IMR-90 (cell line): Measurements from ENCODE around the gene RNF19B. TPM values are rescaled to one million over a fixed set of nuclear protein-coding genes. Genes with fewer than 3 reads are reported as not detected.

Experiments
- ATAC-seq: fragments of 200-7000 bp; cut with Tn5 transposase; 2 replicates; pipeline ENCODE4 v1.9.1; 2020; ENCODE audit warnings: low read depth, mild to moderate bottlenecking, moderate library complexity
- BruUV-seq: library from RNA; stranded (reverse); fragments of 400-500 nt; replicated peaks from 2 replicates; lab custom pipeline; 2021; lab: Mats Ljungman, UMichigan
- CTCF ChIA-PET: fragments of 300-600 bp; formaldehyde crosslinking; extraction: SDS; loops from one replicate; lab custom pipeline; 2021; ENCODE audit warnings: antibody characterized with exemption; lab: Yijun Ruan, JAX
- POLR2A ChIA-PET: fragments of 300-600 bp; sonication (Branson Sonifier 250); formaldehyde crosslinking; loops from one replicate; lab custom pipeline; 2022; ENCODE audit warnings: antibody characterized with exemption; ENCODE audit not compliant: unreplicated experiment; lab: Charles Lee
- DNase-seq: peaks from one replicate; pipeline ENCODE4 v3.0.0; 2013
- H2AFZ ChIP-seq: replicated peaks from 2 replicates; pipeline ENCODE3; 2013; ENCODE audit warnings: low read length, mild to moderate bottlenecking; ENCODE audit not compliant: poor library complexity
- H2AK5ac ChIP-seq: 2 replicates; pipeline ENCODE4 v1.6.1; 2013; ENCODE audit warnings: low read depth, low read length, inconsistent platforms
- H2AK9ac ChIP-seq: replicated peaks from 2 replicates; pipeline ENCODE3; 2013; ENCODE audit warnings: mild to moderate bottlenecking, low read depth, low read length, moderate library complexity; ENCODE audit not compliant: poor library complexity
- H2BK120ac ChIP-seq: 2 replicates; pipeline ENCODE4 v1.6.1; 2013; ENCODE audit warnings: low read depth, low read length, inconsistent platforms
- H2BK15ac ChIP-seq: 3 replicates; pipeline ENCODE4 v1.6.1; 2013; ENCODE audit warnings: low read depth, low read length, inconsistent platforms
- H2BK20ac ChIP-seq: 2 replicates; pipeline ENCODE4 v1.6.1; 2013; ENCODE audit warnings: low read depth, mild to moderate bottlenecking, inconsistent platforms, low read length, moderate library complexity
- H2BK5ac ChIP-seq: 2 replicates; pipeline ENCODE4 v1.6.1; 2013; ENCODE audit warnings: mild to moderate bottlenecking, low read depth, low read length, inconsistent platforms; ENCODE audit not compliant: poor library complexity, severe bottlenecking
- H3K14ac ChIP-seq: replicated peaks from 2 replicates; pipeline ENCODE4 v1.6.1; 2013; ENCODE audit warnings: low read depth, low read length, inconsistent platforms
- H3K18ac ChIP-seq: 2 replicates; pipeline ENCODE4 v1.6.1; 2013; ENCODE audit warnings: low read depth, low read length, control low read depth
- H3K23ac ChIP-seq: 2 replicates; pipeline ENCODE4 v1.6.1; 2013; ENCODE audit warnings: low read depth, low read length, inconsistent platforms
- H3K27ac ChIP-seq: 2 replicates; pipeline ENCODE4 v1.5.1; 2013; ENCODE audit warnings: mild to moderate bottlenecking, control low read depth, low read length; ENCODE audit not compliant: insufficient read depth
- H3K27me3 ChIP-seq: 2 replicates; pipeline ENCODE4 v1.6.1; 2013; ENCODE audit warnings: low read length; ENCODE audit not compliant: control insufficient read depth, insufficient read depth
- H3K36me3 ChIP-seq: 2 replicates; pipeline ENCODE4 v1.6.1; 2013; ENCODE audit warnings: low read length, mixed read lengths; ENCODE audit not compliant: control insufficient read depth, insufficient read depth
- H3K4ac ChIP-seq: 2 replicates; pipeline ENCODE4 v1.6.1; 2013; ENCODE audit warnings: low read depth, low read length, inconsistent platforms
- H3K4me1 ChIP-seq: 2 replicates; pipeline ENCODE4 v1.6.1; 2013; ENCODE audit warnings: low read length, mixed read lengths; ENCODE audit not compliant: control insufficient read depth, insufficient read depth
- H3K4me2 ChIP-seq: 2 replicates; pipeline ENCODE4 v1.6.1; 2013; ENCODE audit warnings: low read depth, mild to moderate bottlenecking, control low read depth, low read length, moderate library complexity
- H3K4me3 ChIP-seq: 2 replicates; pipeline ENCODE4 v1.5.1; 2013; ENCODE audit warnings: low read depth, mild to moderate bottlenecking, control low read depth, low read length, moderate library complexity; ENCODE audit not compliant: insufficient read depth
- H3K56ac ChIP-seq: 2 replicates; pipeline ENCODE4 v1.6.1; 2013; ENCODE audit warnings: low read length, inconsistent platforms; ENCODE audit not compliant: insufficient read depth; ENCODE audit errors: extremely low read depth
- H3K79me1 ChIP-seq, 2 experiments: 2 replicates each; pipeline ENCODE4 v1.6.1; 2013; ENCODE audit warnings: low read length in 2 of 2, inconsistent platforms in 1 of 2, low read depth in 1 of 2
- H3K9ac ChIP-seq: 2 replicates; pipeline ENCODE4 v1.6.1; 2013; ENCODE audit warnings: low read depth, low read length, control low read depth
- H3K9me1 ChIP-seq: 2 replicates; pipeline ENCODE4 v1.6.1; 2013; ENCODE audit warnings: low read length, inconsistent platforms; ENCODE audit not compliant: insufficient read depth
- H3K9me3 ChIP-seq: 2 replicates; pipeline ENCODE4 v1.6.1; 2013; ENCODE audit warnings: low read length; ENCODE audit not compliant: control insufficient read depth, insufficient read depth
- H4K20me1 ChIP-seq: 2 replicates; pipeline ENCODE4 v1.6.1; 2013; ENCODE audit warnings: low read length, inconsistent platforms; ENCODE audit not compliant: insufficient read depth
- H4K5ac ChIP-seq: 2 replicates; pipeline ENCODE4 v1.6.1; 2013; ENCODE audit warnings: mild to moderate bottlenecking, low read depth, low read length, control low read depth
- H4K8ac ChIP-seq, 2 experiments: 2 replicates each; pipeline ENCODE4 v1.6.1; 2013; ENCODE audit warnings: low read depth in 2 of 2, low read length in 2 of 2, control low read depth in 1 of 2, inconsistent platforms in 1 of 2
- H4K91ac ChIP-seq: 2 replicates; pipeline ENCODE4 v1.6.1; 2013; ENCODE audit warnings: low read depth, low read length, inconsistent platforms; ENCODE audit not compliant: insufficient read depth
- MAZ ChIP-seq: IDR thresholded peaks from 2 replicates; pipeline ENCODE4 v1.6.1; 2012; ENCODE audit warnings: low read depth, mild to moderate bottlenecking, low read length, improper control_type of control experiment, moderate library complexity, borderline replicate concordance
- MXI1 ChIP-seq: IDR thresholded peaks from 2 replicates; pipeline ENCODE4 v1.6.1; 2012; ENCODE audit warnings: low read depth, mild to moderate bottlenecking, low read length, moderate library complexity, borderline replicate concordance
- USF2 ChIP-seq: fragments of 150-350 bp; IDR thresholded peaks from 2 replicates; pipeline ENCODE4 v1.6.1; 2017; ENCODE audit warnings: mild to moderate bottlenecking, antibody characterized with exemption, low read length, low read depth
- whole genome bisulfite sequencing, 2 experiments: methylation state at CpG; one replicate each; pipeline versions ENCODE4 v1.1.5 to v1.1.7; 2013; ENCODE audit warnings: missing lambda C conversion rate in 2 of 2; ENCODE audit not compliant: insufficient read length in 1 of 2; ENCODE audit errors: extremely low coverage in 2 of 2; 5-methylcytosine and 5-hydroxymethylcytosine counted together
- dilution Hi-C: fragments of 300-500 bp; cut with HindIII; formaldehyde crosslinking; loops from one replicate; pipeline ENCODE4 v1.14.3; 2018; ENCODE audit warnings: low sequenced_read_pairs; ENCODE audit not compliant: unreplicated experiment
- in situ Hi-C: fragments of 300-500 bp; cut with MboI; formaldehyde crosslinking; loops from 3 replicates; pipeline ENCODE4 v1.14.3; 2019; ENCODE audit warnings: low sequenced_read_pairs, inconsistent platforms, mixed read lengths
- intact Hi-C: fragments of 100-400 bp; cut with micrococcal nuclease; formaldehyde crosslinking; loops from 2 replicates; pipeline ENCODE4 v1.10.0; 2022
- polyA plus RNA-seq, 3 experiments: library from polyadenylated mRNA; depleted of rRNA; stranded (reverse); fragments of >200 nt; gene quantifications; 2 replicates each; pipeline ENCODE4 v1.2.3, GENCODE V29; 2012; ENCODE audit warnings: low replicate concordance in 1 of 3
- total RNA-seq: library from RNA; depleted of rRNA; stranded (reverse); fragments of >200 nt; gene quantifications from 2 replicates; pipeline ENCODE4 v1.2.3, GENCODE V29; 2012

Gene RNF19B
- total and polyA plus RNA-seq, 2 of the 4 experiments (the other 2 are of a cell fraction) = 10.0 to 11.6 TPM

- H3K4me2 ChIP-seq = no peak overlapping the region
- H3K27me3 ChIP-seq = peaks cover 28% of the 10 kb centered on the region
- H2AFZ ChIP-seq = peak overlapping the region; percentile 69
- dilution Hi-C loops = no loop called here
- H4K91ac ChIP-seq = no peak overlapping the region
- H3K36me3 ChIP-seq = peaks cover 1% of the 10 kb centered on the region; the same call in 1 of the 2 replicates
- in situ Hi-C loops = no loop called here
- H3K9me1 ChIP-seq = 0 out of 2 replicates have a peak, but pooled peaks cover 6% of the 10 kb centered on the region
- H2BK15ac ChIP-seq = no peak overlapping the region
- H3K4me3 ChIP-seq = no peak overlapping the region
- no peaks in the 10 kb centered on the region for H3K79me1 ChIP-seq
- no peaks in the 10 kb centered on the region for H4K20me1 ChIP-seq
- CTCF ChIA-PET = interaction anchor here (0.6 to 1.0 kb wide), 2 partner anchors 59 to 374 kb away, joined by 5 to 6 read pairs; no protein-coding TSS in a partner anchor
- no peak overlapping the region for H3K14ac ChIP-seq
- POLR2A ChIA-PET = no interaction called here
- H3K23ac ChIP-seq = no peak overlapping the region
- H2BK5ac ChIP-seq = no peak overlapping the region
- no peak for ATAC-seq
- H2AK9ac ChIP-seq = peak overlapping the region; percentile 52
- no peak overlapping the region for H3K27ac ChIP-seq
- H2BK20ac ChIP-seq = no peak overlapping the region
- peaks cover 2% of the 10 kb centered on the region; the same call in 1 of the 2 replicates for H3K9me3 ChIP-seq
- BruUV-seq = no TSS peak
- intact Hi-C loops = no loop called here
- no peak overlapping the region for H3K9ac ChIP-seq
- TF ChIP-seq MXI1 (no peak), MAZ (no peak), USF2 (no peak)
- DNase-seq = no peak
- H2BK120ac ChIP-seq = no peak overlapping the region
- H4K5ac ChIP-seq = no peak overlapping the region
- H3K18ac ChIP-seq = no peak overlapping the region
- WGBS, 2 experiments = 100% methylated on average over 1 of the region's 8 CpGs; no CpG with 5 or more reads in 1 of the 2 experiments
- H2AK5ac ChIP-seq = no peak overlapping the region
- H3K4me1 ChIP-seq = no peaks in the 10 kb centered on the region; the same call in 1 of the 2 replicates
- H3K56ac ChIP-seq = no peak overlapping the region
- no peak overlapping the region for H3K4ac ChIP-seq
- no peak overlapping the region for H4K8ac ChIP-seq
These were observed 70.5 kb downstream of the RNF19B start for GRCh38 chr1:32894019-32894600.
